ENCODE data around the gene CREB3L2. TPM values are rescaled to one million over a fixed set of nuclear protein-coding genes. Genes with fewer than 3 reads are reported as not detected.

CREB3L2 gene
- total and polyA plus RNA-seq, 2 donors (not counting 1 experiment from before 2014, with no cell fraction given), result 13.8 to 25.1 TPM

DNA sequence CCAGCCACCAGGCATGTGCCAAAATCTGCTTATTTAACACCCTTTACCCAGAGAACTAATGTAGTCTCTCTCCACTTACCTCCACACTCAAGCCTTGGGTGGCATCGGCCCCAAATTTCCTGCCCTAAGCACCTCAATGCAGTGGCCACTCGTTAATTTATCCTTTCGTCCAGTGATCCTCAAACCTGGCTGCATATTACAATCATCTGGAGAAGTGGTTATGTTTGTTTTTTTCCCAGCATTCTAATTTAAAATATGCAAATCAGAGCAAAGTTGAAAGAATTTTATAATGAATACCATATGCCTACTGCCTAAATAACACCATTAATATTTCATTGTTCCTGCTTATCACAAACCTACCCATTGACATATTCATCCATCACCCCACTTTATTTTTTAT, 25.7 kb downstream of the CREB3L2 start:
- ChIA-PET CTCF (no interaction called here), POLR2A (no interaction called here)
- Histone ChIP-seq H3K4me2 (replicated peaks; ENCODE audit: low read depth, low read length, poor library complexity, severe bottlenecking) (no peak overlapping the region), H3K4me3 (ENCODE audit: control extremely low read depth in 1 of 5, extremely low read depth in 1 of 5, insufficient read depth in 1 of 5, low read depth in 2 of 5, low read length in 4 of 5) (no peak overlapping the region), H3K27ac (ENCODE audit: low read length in 2 of 2) (no peak overlapping the region), H3K79me2 (ENCODE audit: control insufficient read depth, insufficient read depth, low read length) (peaks cover 53% of the 10 kb centered on the region), H3K9ac (ENCODE audit: low read length) (no peak overlapping the region), H3K36me3 (replicated peaks in 1 of 2; ENCODE audit: control extremely low read depth in 1 of 2, control insufficient read depth in 1 of 2, extremely low read depth in 1 of 2, insufficient read depth in 2 of 2, low read length in 1 of 2) (peaks cover 0 to 3% of the 10 kb centered on the region in 2 experiments), H4K20me1 (ENCODE audit: control insufficient read depth, insufficient read depth, low read length, poor library complexity, severe bottlenecking) (peaks cover 4% of the 10 kb centered on the region), H3K27me3 (replicated peaks in 1 of 4; ENCODE audit: control extremely low read depth in 1 of 4, control insufficient read depth in 3 of 4, insufficient read depth in 4 of 4, low read length in 3 of 4) (no peaks in the 10 kb centered on the region), H3K4me1 (ENCODE audit: control insufficient read depth in 2 of 2, insufficient read depth in 2 of 2, low read length in 2 of 2) (peaks cover 14 to 16% of the 10 kb centered on the region in 2 donors), H3K9me3 (ENCODE audit: control extremely low read depth in 1 of 3, control insufficient read depth in 2 of 3, insufficient read depth in 1 of 3, low read length in 2 of 3) (no peaks in the 10 kb centered on the region), H2AFZ (ENCODE audit: insufficient read depth, low read depth, low read length, poor library complexity, severe bottlenecking) (no peak overlapping the region)
- Mint-ChIP-seq H3K9me3 (ENCODE audit: insufficient read depth) (no peaks in the 10 kb centered on the region), H3K27me3 (no peaks in the 10 kb centered on the region), H3K27ac (no peak overlapping the region), H3K4me1 (peaks cover 18% of the 10 kb centered on the region), H3K4me3 (no peak overlapping the region)
- TF ChIP-seq, protein P1, sequence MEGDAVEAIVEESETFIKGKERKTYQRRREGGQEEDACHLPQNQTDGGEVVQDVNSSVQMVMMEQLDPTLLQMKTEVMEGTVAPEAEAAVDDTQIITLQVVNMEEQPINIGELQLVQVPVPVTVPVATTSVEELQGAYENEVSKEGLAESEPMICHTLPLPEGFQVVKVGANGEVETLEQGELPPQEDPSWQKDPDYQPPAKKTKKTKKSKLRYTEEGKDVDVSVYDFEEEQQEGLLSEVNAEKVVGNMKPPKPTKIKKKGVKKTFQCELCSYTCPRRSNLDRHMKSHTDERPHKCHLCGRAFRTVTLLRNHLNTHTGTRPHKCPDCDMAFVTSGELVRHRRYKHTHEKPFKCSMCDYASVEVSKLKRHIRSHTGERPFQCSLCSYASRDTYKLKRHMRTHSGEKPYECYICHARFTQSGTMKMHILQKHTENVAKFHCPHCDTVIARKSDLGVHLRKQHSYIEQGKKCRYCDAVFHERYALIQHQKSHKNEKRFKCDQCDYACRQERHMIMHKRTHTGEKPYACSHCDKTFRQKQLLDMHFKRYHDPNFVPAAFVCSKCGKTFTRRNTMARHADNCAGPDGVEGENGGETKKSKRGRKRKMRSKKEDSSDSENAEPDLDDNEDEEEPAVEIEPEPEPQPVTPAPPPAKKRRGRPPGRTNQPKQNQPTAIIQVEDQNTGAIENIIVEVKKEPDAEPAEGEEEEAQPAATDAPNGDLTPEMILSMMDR (IDR thresholded peaks at IDR 0.05), result no peak
- no peak for TF ChIP-seq EZH2 (IDR thresholded peaks at IDR 0.05; ENCODE audit: borderline replicate concordance, insufficient read depth, low read depth, low read length, poor library complexity, severe bottlenecking)
- no CpG with 5 or more reads among the region's 3 CpGs for WGBS (ENCODE audit: insufficient coverage)
- intact Hi-C loops (cut with micrococcal nuclease), result no loop called here
- DNase-seq, result no peak
- no peak for ATAC-seq (ENCODE audit: low read depth)

DNA sequence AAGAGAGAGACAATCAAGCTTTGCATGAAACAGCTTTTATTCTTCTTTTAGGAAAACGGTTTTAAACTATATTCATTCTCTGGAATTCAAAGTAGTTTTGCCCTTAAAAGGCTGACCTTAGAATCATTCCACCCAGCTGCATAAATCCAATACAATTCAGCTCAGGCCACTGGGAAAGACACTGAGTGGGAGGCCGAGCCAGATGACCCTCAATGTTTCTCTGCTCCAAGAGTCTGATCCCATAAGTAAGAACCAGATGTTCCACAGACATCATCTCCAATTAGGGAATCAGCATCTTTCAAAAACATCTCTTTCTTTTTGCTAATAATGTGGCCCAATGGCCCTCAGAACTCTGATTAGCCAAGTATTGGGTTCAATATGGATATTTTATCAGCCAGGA, 26.1 kb downstream of the CREB3L2 start:
- DNase-seq (no peak), ATAC-seq (ENCODE audit: low read depth) (no peak)
- Histone ChIP-seq H3K4me3 (ENCODE audit: control extremely low read depth in 1 of 5, extremely low read depth in 1 of 5, insufficient read depth in 1 of 5, low read depth in 2 of 5, low read length in 4 of 5) (no peak overlapping the region), H3K9ac (ENCODE audit: low read length) (no peak overlapping the region), H3K27ac (ENCODE audit: low read length in 2 of 2) (no peak overlapping the region), H3K9me3 (ENCODE audit: control extremely low read depth in 1 of 3, control insufficient read depth in 2 of 3, insufficient read depth in 1 of 3, low read length in 2 of 3) (no peaks in the 10 kb centered on the region), H3K4me1 (ENCODE audit: control insufficient read depth in 2 of 2, insufficient read depth in 2 of 2, low read length in 2 of 2) (peaks cover 11% of the 10 kb centered on the region in 2 donors), H3K36me3 (replicated peaks in 1 of 2; ENCODE audit: control extremely low read depth in 1 of 2, control insufficient read depth in 1 of 2, extremely low read depth in 1 of 2, insufficient read depth in 2 of 2, low read length in 1 of 2) (peaks cover 0 to 3% of the 10 kb centered on the region in 2 experiments), H3K27me3 (replicated peaks in 1 of 4; ENCODE audit: control extremely low read depth in 1 of 4, control insufficient read depth in 3 of 4, insufficient read depth in 4 of 4, low read length in 3 of 4) (no peaks in the 10 kb centered on the region), H4K20me1 (ENCODE audit: control insufficient read depth, insufficient read depth, low read length, poor library complexity, severe bottlenecking) (peaks cover 4% of the 10 kb centered on the region), H2AFZ (ENCODE audit: insufficient read depth, low read depth, low read length, poor library complexity, severe bottlenecking) (no peak overlapping the region), H3K4me2 (replicated peaks; ENCODE audit: low read depth, low read length, poor library complexity, severe bottlenecking) (no peak overlapping the region), H3K79me2 (ENCODE audit: control insufficient read depth, insufficient read depth, low read length) (peaks cover 49% of the 10 kb centered on the region)
- ChIA-PET CTCF (no interaction called here), POLR2A (no interaction called here)
- intact Hi-C loops (cut with micrococcal nuclease), result no loop called here
- TF ChIP-seq EZH2 (IDR thresholded peaks at IDR 0.05; ENCODE audit: borderline replicate concordance, insufficient read depth, low read depth, low read length, poor library complexity, severe bottlenecking), result no peak
- TF ChIP-seq, protein P1 (IDR thresholded peaks at IDR 0.05), result no peak
- Mint-ChIP-seq H3K27ac (no peak overlapping the region), H3K4me1 (peaks cover 13% of the 10 kb centered on the region), H3K27me3 (no peaks in the 10 kb centered on the region), H3K4me3 (no peak overlapping the region), H3K9me3 (ENCODE audit: insufficient read depth) (no peaks in the 10 kb centered on the region)
- 80% methylated on average over 2 of the region's 2 CpGs for WGBS (ENCODE audit: insufficient coverage)

Data from B cell (primary cell).